Measurements from ENCODE around the gene RCOR2.

RCOR2 gene

GRCh38 chr11:63922673-63923192 is 5.8 kb upstream of the RCOR2 start:
- DNase-seq = no peak

DNA sequence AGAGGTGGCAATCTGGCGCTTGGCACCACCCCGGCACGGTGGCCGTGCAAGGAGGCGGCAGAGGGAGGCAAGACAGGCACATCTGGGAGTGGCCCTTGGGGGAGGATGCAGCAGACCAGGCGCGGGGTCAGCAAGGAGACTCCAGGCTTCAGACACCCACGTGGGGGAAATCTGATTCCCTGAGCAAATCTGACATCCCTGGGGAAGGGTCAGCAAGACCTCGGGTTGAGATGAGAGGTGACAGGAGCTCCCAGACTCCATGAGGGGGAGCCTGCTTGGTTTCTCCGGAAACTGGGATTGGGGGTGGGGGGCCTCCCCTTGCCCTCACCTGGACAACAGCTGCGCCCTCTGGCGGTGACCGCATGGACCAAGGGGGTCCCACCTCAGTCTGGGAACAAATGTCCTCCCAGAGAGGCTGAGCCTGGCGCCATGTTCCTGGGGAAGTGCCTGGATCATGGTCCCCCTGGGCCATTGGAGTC is 4.0 kb upstream of the RCOR2 start:
- DNase-seq = no peak

DNA sequence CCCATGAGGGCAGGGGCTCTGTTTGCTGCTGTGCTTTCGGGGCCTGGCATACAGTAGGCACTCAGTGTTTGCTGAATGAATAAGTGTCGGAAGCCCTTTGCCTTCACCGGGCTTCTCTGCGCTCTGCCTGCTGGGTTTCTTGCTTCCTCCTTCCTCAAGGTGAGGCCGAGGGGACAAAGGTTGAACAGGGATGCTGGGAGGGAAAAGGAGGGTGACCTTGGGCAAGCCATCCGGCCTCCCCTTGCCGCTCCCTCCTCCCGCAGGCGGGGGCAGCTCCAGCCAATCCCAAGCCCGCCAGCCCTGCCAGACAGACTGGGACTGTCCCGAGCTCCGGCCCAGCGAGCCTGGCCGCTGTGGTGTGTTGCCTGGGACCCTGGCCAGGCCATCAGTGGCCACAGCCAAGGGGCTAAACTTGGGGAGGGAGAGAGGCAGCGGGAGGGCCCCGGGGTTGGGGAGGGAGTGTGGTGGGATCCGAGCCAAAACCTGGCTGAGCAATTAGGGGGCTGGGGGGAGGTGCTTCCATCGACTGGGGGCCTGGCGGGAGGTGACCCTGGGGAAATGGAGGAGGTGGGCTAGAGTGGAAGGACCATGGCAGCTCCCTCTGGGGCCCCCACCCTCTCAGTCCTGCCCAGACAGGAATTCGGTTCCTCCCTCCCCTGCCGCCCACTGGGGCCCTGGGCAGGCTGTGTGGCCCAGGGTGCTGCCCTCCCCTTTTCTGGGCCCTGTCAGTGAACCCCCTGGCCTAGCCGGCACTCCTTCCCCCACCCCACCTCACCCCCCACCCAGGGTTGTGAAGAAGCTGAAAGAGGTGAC is 3.4 kb upstream of the RCOR2 start:
- DNase-seq = no peak

DNA sequence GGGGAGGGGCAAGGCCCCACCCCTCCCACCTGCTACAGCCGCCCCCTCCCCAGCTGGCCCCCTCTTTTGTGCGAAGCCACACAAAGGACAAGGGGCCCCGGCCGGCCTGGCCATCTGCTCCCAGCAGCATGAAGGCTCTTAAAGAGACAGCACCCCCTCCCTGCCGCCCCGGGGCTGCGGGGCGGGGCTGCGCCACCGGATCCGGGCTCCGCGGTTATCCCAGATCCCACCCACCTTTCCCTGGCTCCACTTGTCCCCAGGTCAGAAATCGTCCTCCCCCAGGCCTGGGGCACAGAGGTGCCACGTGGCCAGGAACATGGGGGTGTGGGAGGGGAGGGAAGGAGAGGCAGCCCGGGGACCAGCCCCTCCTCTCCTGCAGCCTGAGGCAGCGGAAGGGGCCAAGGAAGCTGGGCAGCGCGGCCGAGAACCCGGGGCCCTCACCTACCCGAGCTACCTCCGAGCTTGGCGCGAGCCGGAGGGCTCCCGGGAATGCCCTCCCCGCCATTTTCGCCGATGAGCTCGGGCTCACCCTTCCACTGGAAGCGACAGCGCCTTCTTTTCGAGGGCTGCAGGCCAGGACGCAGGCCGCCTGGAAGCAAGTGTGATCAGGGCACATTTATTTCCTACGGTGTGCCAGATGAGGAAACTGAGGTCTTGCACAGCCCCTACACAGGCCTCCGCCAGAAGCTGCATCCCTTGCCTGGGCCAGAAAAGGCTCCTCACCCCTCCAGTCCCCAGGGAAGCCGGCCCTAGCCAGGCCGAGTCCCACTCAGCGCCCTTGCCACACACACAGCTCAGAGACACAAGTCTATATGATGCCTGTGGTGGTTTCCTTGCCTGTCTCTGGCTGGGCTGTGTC is 2.5 kb upstream of the RCOR2 start:
- DNase-seq = no peak

- DNase-seq = no peak
Measured at GRCh38 chr11:63918507-63919191, 1.7 kb upstream of the RCOR2 start.

DNA sequence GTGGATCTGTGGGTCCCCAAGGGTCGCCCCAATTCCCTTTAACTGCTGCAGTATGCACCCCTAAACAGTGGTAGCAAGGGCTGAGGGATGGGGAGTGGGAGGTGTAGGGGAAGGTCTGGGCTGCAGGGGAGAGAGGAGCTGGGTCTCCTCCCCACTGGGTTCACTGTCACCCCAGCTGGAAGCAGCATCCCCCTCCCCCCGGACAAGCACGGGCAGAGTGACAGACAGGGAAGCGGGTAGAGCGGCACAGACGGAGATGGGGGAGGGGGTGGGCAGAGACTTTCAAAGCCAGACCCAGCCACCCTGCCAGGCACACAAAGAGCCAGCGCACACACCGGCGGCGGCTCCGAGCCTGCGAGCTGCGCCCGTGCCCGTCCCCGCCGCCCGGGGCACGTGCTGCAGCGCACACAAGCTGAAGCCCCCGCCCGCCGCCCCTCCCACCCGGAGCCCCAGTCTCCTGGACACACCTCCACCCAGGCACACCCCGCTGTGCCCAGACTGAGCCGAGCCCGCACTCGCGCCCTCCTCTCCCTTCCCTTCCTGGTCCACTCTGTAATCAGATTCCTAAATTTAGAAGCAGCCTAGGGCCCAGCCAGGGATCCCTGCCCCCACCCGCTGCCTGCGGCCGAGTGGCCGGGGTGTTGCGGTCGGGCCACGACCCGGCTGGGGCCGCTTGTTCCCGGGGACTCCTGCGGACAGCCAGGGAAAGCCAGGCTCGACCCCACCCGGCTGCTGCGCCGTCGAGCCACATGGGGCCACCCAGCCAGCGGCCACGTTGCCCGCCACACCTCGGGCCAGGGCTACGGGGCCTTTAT is 935 bp upstream of the RCOR2 start:
- DNase-seq = peak; percentile 6

- DNase-seq = no peak
Measured at GRCh38 chr11:63915961-63916836, 765 bp downstream of the RCOR2 start.

DNA sequence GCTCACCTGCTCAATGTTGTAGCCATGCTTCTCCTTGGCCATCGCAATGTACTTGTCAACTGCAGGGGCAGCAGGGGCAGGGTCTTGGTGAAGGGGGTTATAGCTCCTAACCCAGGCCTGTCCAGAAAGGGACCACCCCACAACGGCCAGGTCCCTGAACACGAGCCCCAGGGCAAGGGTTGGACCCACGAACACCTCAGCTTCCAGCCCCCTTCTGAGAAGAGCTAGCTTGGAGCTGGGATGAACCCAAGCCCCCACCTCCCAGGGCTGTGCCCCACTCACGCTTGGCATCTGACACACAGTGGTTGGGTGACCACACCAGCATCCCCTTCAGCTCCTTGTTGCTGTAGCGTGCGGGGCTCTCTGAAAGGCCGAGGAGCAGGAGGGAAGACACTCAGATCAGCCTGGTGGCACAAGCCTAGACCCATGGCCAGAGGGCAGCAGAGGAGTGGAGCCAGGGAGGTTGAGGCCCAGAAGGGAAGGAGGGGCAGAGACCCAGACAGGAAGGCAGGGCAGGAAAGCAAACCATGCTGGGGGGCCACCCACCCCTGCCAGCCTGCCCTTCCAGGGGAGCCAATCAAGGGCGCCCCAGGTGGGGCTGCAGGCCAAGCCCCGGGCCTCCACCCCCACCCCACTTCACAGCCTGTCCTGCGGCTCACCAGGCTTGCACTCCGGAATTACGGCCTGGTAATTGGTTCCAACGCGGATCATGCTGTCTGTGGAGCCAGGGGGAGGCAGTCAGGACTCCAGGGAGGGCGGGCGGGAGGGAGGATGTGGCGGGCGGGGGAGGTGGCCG is 1.9 kb downstream of the RCOR2 start:
- no peak for DNase-seq

DNA sequence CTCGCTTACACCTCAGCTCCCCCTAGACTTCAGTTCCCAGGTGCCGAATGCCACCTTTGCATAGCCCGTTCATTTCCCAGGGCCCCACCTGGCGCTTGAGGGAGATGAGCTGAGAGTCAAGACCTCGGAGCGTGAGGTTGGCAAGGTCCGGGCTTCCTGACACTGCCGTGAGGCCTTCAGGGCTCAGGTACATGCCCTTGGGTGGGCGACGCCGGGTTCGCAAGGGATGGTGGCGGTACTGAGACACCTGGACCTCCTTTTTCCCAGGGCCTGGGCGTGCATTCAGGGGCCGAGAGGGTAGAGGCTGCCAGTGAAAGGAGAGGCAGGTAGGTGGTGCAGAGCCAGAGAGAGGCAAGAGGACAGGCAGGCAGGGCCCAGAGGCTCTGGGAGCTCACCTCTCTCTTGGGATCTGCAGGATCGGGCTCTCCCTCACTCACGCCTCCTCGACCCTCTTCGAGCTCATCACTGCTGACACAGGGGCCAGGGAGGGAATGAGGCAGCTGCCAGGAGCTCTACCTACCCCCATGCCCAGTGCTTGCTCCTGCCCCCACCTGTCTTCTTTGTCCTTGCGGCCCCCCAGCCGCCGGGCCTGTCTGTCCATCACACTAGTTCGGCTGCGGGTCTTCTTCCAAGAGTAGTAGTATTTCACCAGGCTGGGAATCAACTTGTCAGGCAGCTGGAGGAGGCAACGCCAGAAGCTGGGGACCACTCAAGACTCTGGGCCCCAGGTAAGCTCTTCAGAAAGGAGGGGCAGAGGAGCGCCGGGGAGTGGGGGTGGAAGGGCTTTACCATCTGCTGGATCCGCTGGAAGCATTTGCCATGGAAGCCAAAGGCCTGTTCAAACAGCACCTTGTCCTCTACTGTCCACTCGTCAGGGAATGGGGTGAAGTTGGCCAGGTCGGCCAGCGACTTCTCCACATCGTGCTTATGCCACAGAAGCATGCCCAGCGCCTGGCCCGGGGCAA is 2.8 kb downstream of the RCOR2 start:
- no peak for DNase-seq

DNA sequence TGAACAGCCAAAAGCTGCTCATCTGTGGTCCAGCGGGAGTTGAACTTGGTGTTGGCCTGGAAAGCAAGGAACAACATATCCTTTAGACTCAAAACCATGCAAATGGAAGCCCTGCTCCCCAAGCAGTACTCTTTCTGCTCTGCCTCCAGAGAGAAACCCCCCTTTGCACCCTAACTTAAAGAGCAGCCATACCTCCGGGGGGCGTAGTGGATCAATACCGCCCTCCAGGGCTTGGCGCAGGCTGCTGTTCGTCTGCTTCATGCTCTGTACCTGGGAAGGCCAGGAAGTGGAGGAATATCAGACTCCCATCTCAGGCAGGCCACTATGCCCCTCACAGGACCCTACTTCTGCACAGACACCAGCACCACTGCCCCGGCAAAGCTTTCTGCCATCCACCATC is 4.3 kb downstream of the RCOR2 start:
- DNase-seq = no peak

DNA sequence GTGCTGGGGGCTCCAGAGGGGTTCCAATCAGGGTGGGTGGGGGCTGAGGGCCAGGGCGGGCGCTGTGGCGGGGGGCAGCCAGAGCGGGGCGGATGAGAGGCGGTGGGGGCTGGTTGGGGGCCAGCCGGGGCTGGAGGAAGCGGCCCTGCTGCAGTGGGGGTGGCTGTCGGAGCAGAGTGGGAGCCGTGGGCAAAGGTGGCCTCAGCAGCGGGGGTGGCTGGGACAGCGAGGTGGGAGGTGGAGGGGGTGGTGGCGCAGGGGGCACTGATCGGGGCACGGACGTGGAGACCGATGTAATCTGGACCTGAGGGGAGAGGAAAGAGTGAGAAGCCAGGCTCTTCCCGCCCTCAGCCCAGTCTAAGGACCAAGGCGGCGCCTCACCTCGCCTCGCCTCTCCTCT is 5.1 kb downstream of the RCOR2 start:
- no peak for DNase-seq

- no peak for DNase-seq
Measured at GRCh38 chr11:63911440-63911839, 5.5 kb downstream of the RCOR2 start.

DNA sequence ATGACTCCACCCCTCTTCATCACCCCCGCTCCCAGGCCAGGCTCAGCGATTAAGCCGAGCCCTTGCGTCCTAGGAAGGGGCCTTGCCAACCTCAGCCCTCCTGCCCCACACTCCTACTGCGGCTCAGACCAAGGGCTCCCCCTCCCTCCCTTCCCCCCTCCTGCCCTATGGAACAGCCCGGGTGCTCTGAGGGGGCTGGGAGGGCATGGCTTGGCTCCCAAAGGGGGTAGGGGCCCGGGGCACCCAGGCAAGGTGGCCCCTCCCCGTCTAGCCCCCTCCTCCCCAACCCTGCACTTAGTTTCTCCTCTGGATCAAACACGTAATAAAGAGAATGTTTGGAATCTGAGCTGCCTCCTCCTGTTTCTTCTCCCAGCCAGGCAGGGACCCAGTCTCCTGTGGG is 6.3 kb downstream of the RCOR2 start:
- DNase-seq = no peak

- no peak for DNase-seq
Measured at GRCh38 chr11:63909591-63910506, 7.1 kb downstream of the RCOR2 start.

- DNase-seq = peak; percentile 16
Measured at GRCh38 chr11:63908631-63909401, 8.1 kb downstream of the RCOR2 start.

DNA sequence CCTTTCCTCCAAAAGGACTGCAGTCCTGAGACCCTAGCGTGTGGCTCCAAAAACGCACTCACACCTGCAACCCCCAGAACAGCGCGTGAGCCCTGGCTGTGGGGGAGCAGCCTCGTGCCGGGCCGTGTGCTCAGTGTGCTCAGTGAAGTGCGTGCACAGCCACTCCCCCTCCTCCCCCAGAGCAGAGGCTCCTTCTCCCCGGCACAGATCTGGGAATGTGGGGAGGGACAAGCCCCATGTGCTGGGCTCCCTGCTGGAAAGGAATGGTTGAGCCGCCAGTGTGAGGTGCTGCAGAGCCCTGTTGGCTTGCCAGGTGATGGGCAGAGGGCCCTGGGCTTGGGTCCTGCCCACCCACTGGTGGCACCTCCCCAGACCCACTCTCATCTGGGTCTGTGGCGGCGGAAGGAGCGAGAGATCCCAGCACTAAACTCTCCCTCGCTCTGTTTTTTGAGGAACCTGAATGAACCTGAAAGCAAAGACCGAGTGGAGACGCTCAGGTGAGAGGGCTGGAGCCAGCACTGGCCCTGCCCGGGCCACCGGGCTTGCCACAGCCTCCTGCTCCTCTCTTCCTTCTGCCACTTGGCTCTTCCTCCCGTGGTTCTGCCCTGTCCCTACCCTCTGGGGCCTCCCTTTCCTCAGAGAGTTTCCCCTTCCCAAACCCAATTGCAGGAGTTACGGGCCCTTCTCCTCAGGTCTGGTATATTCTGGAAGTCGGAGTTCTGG is 9.0 kb downstream of the RCOR2 start:
- no peak for DNase-seq
